ENCODE measurements around the gene AGTPBP1. TPM values are rescaled to one million over a fixed set of nuclear protein-coding genes. Genes with fewer than 3 reads are reported as not detected.

AGTPBP1 gene
- total and polyA plus RNA-seq, 9 of the 15 experiments (the other 6 are each of a cell fraction or from before 2014, with no cell fraction given): 1.4 to 7.9 (median 4.6) TPM

- no peak for TF ChIP-seq ZNF280B (CRISPR knock-in tag; IDR thresholded peaks at IDR 0.05)
- TF ChIP-seq NEUROD1 (IDR thresholded peaks at IDR 0.05; ENCODE audit: borderline replicate concordance, low read depth, low read length, partially characterized antibody): no peak
- no peak for TF ChIP-seq ZNF511 (CRISPR knock-in tag; IDR thresholded peaks at IDR 0.05)
- no peak for TF ChIP-seq ZFP1 (CRISPR knock-in tag; IDR thresholded peaks at IDR 0.05)
- no peak for TF ChIP-seq ARHGAP35 (IDR thresholded peaks at IDR 0.05; ENCODE audit: partially characterized antibody)
- TF ChIP-seq ZNF239 (CRISPR knock-in tag; IDR thresholded peaks at IDR 0.05): no peak
- TF ChIP-seq ZNF445 (CRISPR knock-in tag; IDR thresholded peaks at IDR 0.05; ENCODE audit: low read depth): no peak
- no peak for TF ChIP-seq E2F6 (IDR thresholded peaks at IDR 0.05; ENCODE audit: borderline replicate concordance in 1 of 2, extremely low read depth in 1 of 2, insufficient read depth in 1 of 2, insufficient read length in 1 of 2, low read depth in 1 of 2, low read length in 1 of 2, poor library complexity in 1 of 2, severe bottlenecking in 1 of 2)
- no peak for TF ChIP-seq THAP12 (CRISPR knock-in tag; IDR thresholded peaks at IDR 0.05)
- no peak for TF ChIP-seq PYGO2 (tag; IDR thresholded peaks at IDR 0.05)
- TF ChIP-seq NR1H2 (CRISPR knock-in tag; IDR thresholded peaks at IDR 0.05): no peak
- no peak for TF ChIP-seq ZNF395 (CRISPR knock-in tag; IDR thresholded peaks at IDR 0.05)
- no peak for TF ChIP-seq MCM3 (IDR thresholded peaks at IDR 0.05)
- TF ChIP-seq RCOR1 (IDR thresholded peaks at IDR 0.05; ENCODE audit: borderline replicate concordance in 1 of 2, low read depth in 2 of 2, low read length in 2 of 2): peak in 1 of 2 experiments; percentile 81; a peak in 2 of 4 replicates
- TF ChIP-seq SMARCE1 (IDR thresholded peaks at IDR 0.05): peak; percentile 18; the same call in 1 of the 2 replicates
- no peak for TF ChIP-seq YY1 (IDR thresholded peaks at IDR 0.05; ENCODE audit: borderline replicate concordance in 1 of 3, control insufficient read depth in 1 of 3, extremely low read depth in 1 of 3, insufficient read depth in 3 of 3, insufficient read length in 1 of 3, insufficient replicate concordance in 2 of 3, low read depth in 1 of 3, low read length in 2 of 3)
- no peak for TF ChIP-seq CEBPG (CRISPR knock-in tag; IDR thresholded peaks at IDR 0.05)
- peak in 1 of 2 experiments; percentile 59; a peak in 2 of 4 replicates for TF ChIP-seq CEBPG (tag; conservative IDR thresholded peaks at IDR 0.05 in 1 of 2, IDR thresholded peaks at IDR 0.05 in 1 of 2)
- peak; percentile 81; the same call in 1 of the 2 replicates for TF ChIP-seq SOX6 (IDR thresholded peaks at IDR 0.05)
These were observed 1.7 kb upstream of the AGTPBP1 start (continued) for GRCh38 chr9:85743275-85744128.

Measured in K562 (cell line).